T-helper 1 cell treated with Interleukin-12 subunit alpha and Interleukin-12 subunit beta and Interleukin-4 antibody, amounts not matched to agents 30 μg/mL and 1 μg/mL, for 36 hours (primary cell): ENCODE data around the gene ATP7B.

Source experiments
- H3K27ac Mint-ChIP-seq: one replicate; pipeline ENCODE4 v1.8.0; 2021; ENCODE audit warnings: mild to moderate bottlenecking, mixed read lengths
- H3K27me3 Mint-ChIP-seq: one replicate; pipeline ENCODE4 v1.8.0; 2021; ENCODE audit warnings: low read depth, mixed read lengths
- H3K36me3 Mint-ChIP-seq: one replicate; pipeline ENCODE4 v1.8.0; 2021; ENCODE audit warnings: low read depth, mixed read lengths
- H3K4me1 Mint-ChIP-seq: one replicate; pipeline ENCODE4 v1.8.0; 2021; ENCODE audit warnings: low read depth, mixed read lengths
- H3K4me3 Mint-ChIP-seq: one replicate; pipeline ENCODE4 v1.8.0; 2021; ENCODE audit warnings: mild to moderate bottlenecking, moderate library complexity, mixed read lengths
- H3K9me3 Mint-ChIP-seq: one replicate; pipeline ENCODE4 v1.8.0; 2021; ENCODE audit warnings: mixed read lengths

The ATP7B gene

GRCh38 chr13:51895906-51896888, 115.1 kb downstream of the ATP7B start:
- Mint-ChIP-seq H3K9me3 (no peaks in the 10 kb centered on the region), H3K36me3 (no peaks in the 10 kb centered on the region), H3K27me3 (peaks cover 25% of the 10 kb centered on the region), H3K27ac (no peak overlapping the region), H3K4me3 (no peak overlapping the region), H3K4me1 (peaks cover 2% of the 10 kb centered on the region)

GRCh38 chr13:51894239-51894638, 117.0 kb downstream of the ATP7B start:
- H3K27ac Mint-ChIP-seq, result no peak overlapping the region

GRCh38 chr13:51892657-51893056, 118.6 kb downstream of the ATP7B start:
- Mint-ChIP-seq H3K4me1 (peaks cover 2% of the 10 kb centered on the region), H3K27me3 (peaks cover 7% of the 10 kb centered on the region)

More at GRCh38 chr13:51894239-51894638, 117.0 kb downstream of the ATP7B start:
- no peaks in the 10 kb centered on the region for H3K36me3 Mint-ChIP-seq
- peaks cover 2% of the 10 kb centered on the region for H3K4me1 Mint-ChIP-seq
- peaks cover 13% of the 10 kb centered on the region for H3K27me3 Mint-ChIP-seq
- H3K9me3 Mint-ChIP-seq, result no peaks in the 10 kb centered on the region
- no peak overlapping the region for H3K4me3 Mint-ChIP-seq

GRCh38 chr13:51887468-51887867, 123.8 kb downstream of the ATP7B start:
- Mint-ChIP-seq H3K27ac (no peak overlapping the region), H3K9me3 (no peaks in the 10 kb centered on the region), H3K4me1 (no peaks in the 10 kb centered on the region), H3K27me3 (peaks cover 8% of the 10 kb centered on the region), H3K4me3 (no peak overlapping the region), H3K36me3 (no peaks in the 10 kb centered on the region)

More at GRCh38 chr13:51892657-51893056, 118.6 kb downstream of the ATP7B start:
- Mint-ChIP-seq H3K36me3 (no peaks in the 10 kb centered on the region), H3K4me3 (no peak overlapping the region), H3K9me3 (no peaks in the 10 kb centered on the region), H3K27ac (no peak overlapping the region)

GRCh38 chr13:51885651-51886050, 125.6 kb downstream of the ATP7B start:
- H3K27me3 Mint-ChIP-seq, result peaks cover 8% of the 10 kb centered on the region
- H3K9me3 Mint-ChIP-seq, result no peaks in the 10 kb centered on the region
- H3K4me1 Mint-ChIP-seq, result no peaks in the 10 kb centered on the region
- H3K36me3 Mint-ChIP-seq, result no peaks in the 10 kb centered on the region
- no peak overlapping the region for H3K27ac Mint-ChIP-seq
- H3K4me3 Mint-ChIP-seq, result no peak overlapping the region

- H3K27ac Mint-ChIP-seq, result no peak overlapping the region
- H3K27me3 Mint-ChIP-seq, result peaks cover 8% of the 10 kb centered on the region
- no peaks in the 10 kb centered on the region for H3K9me3 Mint-ChIP-seq
- H3K36me3 Mint-ChIP-seq, result no peaks in the 10 kb centered on the region
- peaks cover 2% of the 10 kb centered on the region for H3K4me1 Mint-ChIP-seq
- no peak overlapping the region for H3K4me3 Mint-ChIP-seq
Measured at GRCh38 chr13:51883226-51883600, 128.0 kb downstream of the ATP7B start.
